SH-SY5Y (cell line): ENCODE data around the gene SCAF8.

Source experiments
- GATA2 ChIP-seq: IDR thresholded peaks from 2 replicates; pipeline ENCODE4 v1.6.1; 2011; ENCODE audit warnings: mild to moderate bottlenecking, low read depth, low read length
- GATA3 ChIP-seq: IDR thresholded peaks from 2 replicates; pipeline ENCODE4 v1.6.1; 2011; ENCODE audit warnings: low read depth, mild to moderate bottlenecking, low read length, moderate library complexity

DNA sequence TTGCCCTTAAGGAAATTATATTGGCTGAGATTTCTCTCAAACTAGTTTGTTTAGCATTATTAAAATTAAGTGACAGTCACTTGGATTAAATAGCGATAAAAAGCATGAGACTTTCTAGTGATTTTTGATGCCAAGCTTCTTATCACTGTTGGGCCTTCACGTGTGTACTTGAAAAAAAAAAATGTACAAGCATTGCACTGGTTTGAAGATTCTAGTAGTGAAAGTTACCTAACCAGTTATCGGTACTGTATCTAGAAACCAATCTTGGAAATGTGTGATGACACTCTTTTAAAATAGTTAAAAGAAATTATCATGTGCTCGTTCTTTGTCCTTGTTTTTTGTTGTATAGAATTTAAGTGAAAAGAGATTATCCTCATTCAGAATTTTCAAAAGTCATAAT lies 102.1 kb downstream of the SCAF8 start:
- no peak for TF ChIP-seq GATA3
- TF ChIP-seq GATA2, result no peak
